ENCODE data around the gene MCCC2.
"Not testable (repeated sequence)": the region's sequence is repeated elsewhere in the genome, so short reads cannot be mapped to it uniquely, and the experiment has no call there.

The MCCC2 gene

GRCh38 chr5:71573591-71573990 lies 13.5 kb upstream of the MCCC2 start:
- TF ChIP-seq CTCF (IDR thresholded peaks at IDR 0.05; ENCODE audit: low read depth, low read length), result no peak
- no peak for DNase-seq (ENCODE audit: extremely low read depth, low read depth)

- not testable (repeated sequence) for DNase-seq (ENCODE audit: extremely low read depth, low read depth)
These were observed 11.6 kb upstream of the MCCC2 start for GRCh38 chr5:71575588-71575987.

GRCh38 chr5:71576241-71576640 lies 10.9 kb upstream of the MCCC2 start:
- no peak for TF ChIP-seq CTCF (IDR thresholded peaks at IDR 0.05; ENCODE audit: low read depth, low read length)

GRCh38 chr5:71577839-71578238 lies 9.3 kb upstream of the MCCC2 start:
- DNase-seq (ENCODE audit: extremely low read depth, low read depth), result not testable (repeated sequence)

More at GRCh38 chr5:71576241-71576640, 10.9 kb upstream of the MCCC2 start:
- no peak for DNase-seq (ENCODE audit: extremely low read depth, low read depth)

GRCh38 chr5:71582945-71583584 lies 4.1 kb upstream of the MCCC2 start:
- no peak for DNase-seq (ENCODE audit: extremely low read depth, low read depth)
- no peak for TF ChIP-seq CTCF (IDR thresholded peaks at IDR 0.05; ENCODE audit: low read depth, low read length)

- TF ChIP-seq CTCF (IDR thresholded peaks at IDR 0.05; ENCODE audit: low read depth, low read length), result no peak
- DNase-seq (ENCODE audit: extremely low read depth, low read depth), result peak; percentile 25
These were observed 844 bp upstream of the MCCC2 start for GRCh38 chr5:71586052-71586940.

GRCh38 chr5:71587766-71588532 lies 809 bp downstream of the MCCC2 start:
- no peak for TF ChIP-seq CTCF (IDR thresholded peaks at IDR 0.05; ENCODE audit: low read depth, low read length)
- no peak for DNase-seq (ENCODE audit: extremely low read depth, low read depth)

- no peak for TF ChIP-seq CTCF (IDR thresholded peaks at IDR 0.05; ENCODE audit: low read depth, low read length)
- DNase-seq (ENCODE audit: extremely low read depth, low read depth), result no peak
These were observed 1.4 kb downstream of the MCCC2 start for GRCh38 chr5:71588533-71588885.

Data from AG09319 (cell line).